Right renal cortex interstitium (tissue), 3 donors: ENCODE measurements around the gene SARS1. TPM values are rescaled to one million over a fixed set of nuclear protein-coding genes. Genes with fewer than 3 reads are reported as not detected.
"Not testable (repeated sequence)": the region's sequence is repeated elsewhere in the genome, so short reads cannot be mapped to it uniquely, and the experiment has no call there.

ENCODE experiments used
- DNase-seq, 3 donors: peaks; one replicate each; pipeline ENCODE4 v3.0.0-alpha.2; 2013; ENCODE audit warnings: low read depth in 3 of 3, low spot score in 2 of 3
- polyA plus RNA-seq, 3 donors: library from polyadenylated mRNA; unstranded; fragments of 120-200 nt; gene quantifications; one replicate each; pipeline ENCODE4 v1.2.1, GENCODE V29; 2013; ENCODE audit not compliant: insufficient read length in 3 of 3

SARS1 gene
- polyA plus RNA-seq, 3 donors = 144 to 154 (median 150) TPM

DNA sequence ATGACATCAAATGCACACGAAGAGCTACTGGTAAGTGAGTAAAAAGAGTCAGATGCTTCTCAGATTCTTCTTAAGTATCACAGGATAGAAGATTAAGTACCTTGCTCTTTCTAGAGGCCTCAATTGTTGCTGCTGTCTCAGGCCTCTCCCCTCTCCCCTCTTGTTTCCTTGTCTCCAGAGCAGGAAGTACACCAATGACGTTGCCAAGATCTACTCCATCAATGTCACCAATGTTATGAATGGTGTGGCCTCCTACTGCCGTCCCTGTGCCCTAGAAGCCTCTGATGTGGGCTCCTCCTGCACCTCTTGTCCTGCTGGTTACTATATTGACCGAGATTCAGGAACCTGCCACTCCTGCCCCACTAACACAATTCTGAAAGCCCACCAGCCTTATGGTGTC lies 21.3 kb upstream of the SARS1 start:
- no peak for DNase-seq

DNA sequence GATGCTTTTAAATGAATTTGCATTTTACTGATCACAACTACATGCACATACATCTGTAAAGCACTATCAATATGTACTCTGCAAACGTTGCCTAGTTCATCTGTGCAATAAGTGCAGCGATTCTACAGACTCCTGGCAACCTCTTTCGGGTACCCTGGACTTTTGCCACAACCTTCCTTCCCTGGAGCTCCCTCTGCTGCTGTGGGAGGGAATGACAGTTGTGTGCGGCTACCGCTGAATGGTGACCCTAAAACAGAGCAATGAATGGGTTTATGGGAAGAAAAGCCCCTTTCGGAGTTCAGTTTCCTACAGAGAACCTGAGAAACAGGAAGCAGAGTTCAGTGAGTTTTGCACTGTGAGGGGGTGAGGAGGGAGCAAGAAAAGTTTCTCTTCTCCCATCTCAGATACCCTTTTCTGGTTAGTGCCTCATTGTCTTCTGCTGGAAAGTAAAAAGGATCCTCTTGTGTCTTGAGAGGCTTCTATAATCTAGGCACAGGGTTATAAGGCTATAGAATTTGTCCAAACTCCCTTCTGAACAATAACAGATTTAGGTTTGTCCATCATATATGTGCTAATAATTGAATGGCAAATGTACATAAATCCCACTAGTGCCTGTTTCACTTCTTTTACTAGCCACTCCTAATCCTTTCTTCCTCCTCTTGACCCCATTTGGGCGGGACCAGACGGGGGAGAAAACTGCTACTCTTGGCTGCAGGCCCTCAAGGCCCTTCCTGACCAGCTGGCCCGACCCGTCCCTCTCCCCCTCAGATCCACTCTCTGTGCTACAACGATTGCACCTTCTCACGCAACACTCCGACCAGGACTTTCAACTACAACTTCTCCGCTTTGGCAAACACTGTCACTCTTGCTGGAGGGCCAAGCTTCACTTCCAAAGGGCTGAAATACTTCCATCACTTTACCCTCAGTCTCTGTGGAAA lies 19.8 kb upstream of the SARS1 start:
- no peak for DNase-seq

- DNase-seq = no peak
These were observed 16.3 kb upstream of the SARS1 start for GRCh38 chr1:109197158-109198042.

GRCh38 chr1:109198043-109198695 lies 15.5 kb upstream of the SARS1 start:
- no peak for DNase-seq

- DNase-seq = no peak
These were observed 15.0 kb upstream of the SARS1 start for GRCh38 chr1:109198745-109199144.

- DNase-seq = no peak
These were observed 14.0 kb upstream of the SARS1 start for GRCh38 chr1:109199710-109200109.

DNA sequence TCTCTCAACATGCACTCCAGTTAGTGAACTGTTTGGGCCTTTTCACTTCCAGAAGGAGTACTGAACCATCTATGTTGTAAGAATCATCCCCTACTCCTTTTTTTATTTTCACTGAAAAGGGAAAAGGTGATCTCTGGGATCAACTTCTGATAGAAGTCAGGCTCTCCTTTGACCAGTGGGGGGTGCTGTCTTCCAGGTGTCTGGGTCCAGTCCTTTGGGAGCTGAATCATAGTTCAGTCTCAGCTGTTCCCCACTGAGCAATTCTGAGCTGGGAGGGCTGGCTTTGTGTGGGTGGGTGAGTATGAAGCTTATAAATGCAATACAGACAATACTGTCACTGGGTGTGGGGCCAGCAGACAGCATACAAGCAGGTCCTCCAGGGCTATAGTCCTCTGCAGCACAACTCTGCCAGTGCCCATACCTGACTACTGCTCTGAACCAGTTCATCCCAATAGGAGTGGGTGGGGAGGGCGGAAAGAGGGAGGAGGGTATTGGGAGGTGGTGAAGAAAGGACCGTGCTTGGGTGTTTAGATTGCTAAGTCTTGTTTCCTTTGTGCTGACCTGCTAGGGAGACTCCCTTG lies 12.5 kb upstream of the SARS1 start:
- DNase-seq = no peak

DNA sequence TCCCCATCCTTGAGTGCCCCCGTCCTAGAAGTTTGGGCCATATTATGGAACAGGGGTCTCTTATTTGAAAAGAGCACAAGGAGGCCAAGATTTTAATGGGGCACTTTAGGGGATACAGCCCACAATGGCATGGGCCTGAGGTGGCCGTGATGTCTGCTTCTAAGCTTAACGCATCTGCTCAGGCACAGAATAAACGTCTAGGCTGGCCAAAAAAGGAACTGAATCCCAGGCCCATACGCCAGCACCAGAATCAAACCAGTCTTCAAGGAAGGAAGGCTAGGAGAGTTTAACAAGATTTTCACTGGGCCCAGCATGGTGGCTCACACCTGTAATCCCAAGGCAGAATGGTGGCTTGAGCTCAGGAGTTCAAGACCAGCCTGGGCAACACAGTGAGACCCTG lies 9.2 kb upstream of the SARS1 start:
- DNase-seq = no peak

DNA sequence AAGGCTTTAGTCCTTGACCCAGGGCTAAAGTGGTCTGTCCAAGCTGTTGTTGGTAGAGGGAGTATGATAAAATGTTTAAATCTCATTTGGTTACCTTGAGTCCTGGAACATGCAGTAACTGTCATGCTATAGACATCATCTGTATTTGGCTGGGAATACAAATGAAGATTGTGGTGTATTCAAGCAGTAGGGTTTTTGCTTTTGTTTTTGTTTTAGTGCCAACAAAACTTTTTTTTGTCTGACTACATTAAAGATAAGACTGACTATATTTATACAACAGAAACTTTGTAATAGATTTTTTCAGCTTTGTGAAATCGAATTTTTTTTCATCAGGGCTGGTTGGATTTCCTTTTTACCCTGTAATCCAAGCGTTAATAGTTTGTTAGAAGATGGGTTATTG lies 7.4 kb upstream of the SARS1 start:
- DNase-seq = no peak

DNA sequence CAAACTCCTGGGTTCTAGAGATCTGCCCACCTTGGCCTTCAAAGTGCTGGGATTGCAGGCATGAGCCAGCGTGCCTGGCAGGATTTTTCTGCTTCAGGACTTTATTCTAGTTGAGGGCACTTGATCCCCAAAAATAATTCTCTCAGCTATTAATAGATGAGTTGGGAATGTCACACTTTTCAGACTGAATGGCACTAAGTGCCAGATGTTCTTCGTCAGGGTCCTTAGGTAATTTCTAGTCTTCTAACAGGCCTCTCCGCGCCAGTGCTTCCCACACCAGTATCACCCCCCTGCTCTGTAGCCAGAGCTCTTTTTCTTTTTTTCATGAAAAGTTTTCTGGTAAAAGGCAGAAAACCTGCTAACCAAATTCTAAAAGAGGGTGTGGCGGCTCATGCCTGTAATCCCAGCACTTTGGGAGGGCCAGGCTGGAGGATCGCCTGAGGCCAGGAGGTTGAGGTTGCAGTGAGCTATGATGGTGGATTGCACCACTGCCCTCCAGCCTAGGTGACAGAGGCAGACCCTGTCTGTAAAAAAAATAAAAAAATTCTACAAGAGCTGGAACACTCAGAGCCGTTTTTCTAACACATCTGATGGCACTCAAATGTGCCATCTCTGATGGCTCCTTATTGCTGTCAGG lies 6.1 kb upstream of the SARS1 start:
- DNase-seq = no peak

DNA sequence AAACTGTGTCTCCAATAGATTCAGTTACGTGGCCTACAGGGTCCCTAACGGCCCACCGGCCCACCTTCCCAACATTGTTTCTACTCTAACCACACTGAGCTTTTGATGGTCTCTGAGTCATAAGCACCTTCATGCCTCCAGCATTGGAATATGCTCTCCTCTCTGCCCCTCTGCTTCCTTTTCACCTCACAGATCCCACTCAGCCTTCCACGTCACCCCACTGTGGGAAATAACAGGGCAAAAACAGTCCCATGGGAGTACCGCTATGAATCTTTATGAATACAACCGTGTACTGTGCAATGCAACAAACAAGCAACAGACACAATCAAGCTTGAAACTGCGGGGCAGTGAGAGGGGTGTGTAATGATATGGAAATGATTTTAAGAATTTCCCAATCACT lies 5.3 kb upstream of the SARS1 start:
- DNase-seq = no peak

- no peak for DNase-seq
These were observed 4.8 kb upstream of the SARS1 start for GRCh38 chr1:109208836-109209463.

- DNase-seq = no peak
These were observed 3.7 kb upstream of the SARS1 start for GRCh38 chr1:109210058-109210457.

- DNase-seq = no peak
These were observed 334 bp upstream of the SARS1 start for GRCh38 chr1:109213345-109213823.

DNA sequence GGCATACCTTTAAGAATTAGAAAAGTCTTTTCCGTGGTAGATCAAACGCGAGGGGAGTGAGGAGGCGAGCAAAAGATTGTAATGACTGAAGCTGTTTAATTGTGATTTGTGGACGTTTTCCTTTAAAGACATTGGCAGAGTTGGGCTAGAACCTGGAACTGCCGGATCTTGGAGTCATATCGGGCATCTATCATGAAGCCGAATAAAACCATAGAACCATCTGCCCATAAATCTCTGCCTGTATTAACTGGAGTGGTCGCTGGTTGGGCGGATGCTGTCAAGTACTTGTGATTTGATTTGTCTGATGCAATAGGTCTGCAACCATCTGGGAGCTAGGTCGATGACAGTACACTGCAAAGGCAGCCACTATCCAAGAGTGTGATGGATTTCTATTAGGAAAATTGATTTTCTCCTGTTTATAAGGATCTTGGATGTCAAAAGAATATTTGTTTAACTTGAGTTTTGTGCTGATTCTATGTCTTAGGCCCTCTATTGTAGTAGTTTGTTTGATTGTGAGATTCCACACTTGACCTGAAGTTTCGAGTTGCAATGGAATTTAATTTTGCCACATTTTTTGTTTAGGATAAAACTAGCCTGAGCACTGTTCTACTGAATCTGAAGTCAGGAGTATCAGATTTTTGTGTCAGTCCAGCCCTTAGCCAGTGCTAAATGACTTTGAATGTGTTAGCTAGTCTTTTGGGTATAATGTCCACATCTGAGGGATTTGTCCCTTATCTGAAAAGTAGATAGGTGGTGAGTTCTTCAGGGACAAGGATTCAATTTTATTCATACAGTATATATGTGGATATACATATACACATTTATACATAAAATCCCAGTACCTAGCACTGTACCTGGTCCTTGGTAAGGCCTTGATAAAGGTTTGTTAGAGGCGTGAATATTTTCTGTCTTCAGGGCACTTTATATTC lies 1.2 kb downstream of the SARS1 start:
- no peak for DNase-seq

DNA sequence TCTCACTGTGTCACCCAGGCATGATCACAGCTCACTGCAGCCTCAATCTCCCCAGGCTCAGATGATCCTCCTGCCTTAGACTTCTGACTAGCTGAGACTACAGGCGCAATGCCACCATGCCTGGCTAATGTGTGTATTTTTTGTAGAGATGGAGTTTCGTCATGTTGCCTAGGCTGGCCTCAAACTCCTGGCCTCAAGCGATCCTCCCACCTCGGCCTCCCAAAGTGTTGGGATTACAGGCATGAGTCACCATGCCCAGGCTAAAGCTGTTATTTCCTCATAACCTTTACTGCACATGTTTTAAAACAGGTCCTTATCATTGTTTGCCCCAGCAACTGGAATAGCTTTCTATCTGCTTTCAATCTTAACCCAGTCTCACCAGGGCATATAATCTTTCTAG lies 2.9 kb downstream of the SARS1 start:
- DNase-seq = no peak

DNA sequence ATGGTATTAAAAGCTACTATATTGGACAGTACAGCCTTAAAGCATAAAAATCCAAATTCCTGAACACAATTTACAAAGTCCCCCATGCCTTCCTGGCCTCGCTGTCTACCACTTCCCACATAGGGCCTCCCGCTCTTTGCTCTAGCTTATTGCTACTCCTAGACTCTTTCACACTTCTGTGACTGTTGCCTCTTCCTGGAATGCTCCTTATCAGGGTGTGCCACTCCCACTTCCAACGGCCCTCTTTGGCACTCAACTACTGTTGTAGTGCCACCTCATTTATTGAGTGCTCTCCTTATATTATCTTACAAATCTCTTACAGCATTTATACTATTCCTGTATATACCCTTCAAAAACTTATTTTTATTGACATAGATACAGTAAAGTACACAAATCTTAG lies 4.8 kb downstream of the SARS1 start:
- no peak for DNase-seq

- not testable (repeated sequence) for DNase-seq
These were observed 7.5 kb downstream of the SARS1 start for GRCh38 chr1:109221201-109221600.

GRCh38 chr1:109225308-109225707 lies 11.6 kb downstream of the SARS1 start:
- no peak for DNase-seq
